ENCODE data around the gene CDK2.

The CDK2 gene

GRCh38 chr12:55938826-55939501 lies 27.7 kb upstream of the CDK2 start:
- no peak overlapping the region for H3K4me3 ChIP-seq (ENCODE audit: low read length)
- peaks cover 5% of the 10 kb centered on the region; the same call in 1 of the 2 replicates for H3K4me1 ChIP-seq (ENCODE audit: control insufficient read depth, insufficient read depth, low read length)
- DNase-seq (ENCODE audit: low read depth, low spot score), result no peak
- no peak overlapping the region for H3K27ac ChIP-seq (ENCODE audit: low read length)
- no peaks in the 10 kb centered on the region for H3K36me3 ChIP-seq (ENCODE audit: control insufficient read depth, insufficient read depth, low read length)
- H3K9me3 ChIP-seq (ENCODE audit: control insufficient read depth, insufficient read depth, low read length), result no peaks in the 10 kb centered on the region
- H3K27me3 ChIP-seq (ENCODE audit: control insufficient read depth, insufficient read depth, low read length), result no peaks in the 10 kb centered on the region
- no CpG with 5 or more reads among the region's 8 CpGs for WGBS (ENCODE audit: insufficient coverage, insufficient read length)

DNA sequence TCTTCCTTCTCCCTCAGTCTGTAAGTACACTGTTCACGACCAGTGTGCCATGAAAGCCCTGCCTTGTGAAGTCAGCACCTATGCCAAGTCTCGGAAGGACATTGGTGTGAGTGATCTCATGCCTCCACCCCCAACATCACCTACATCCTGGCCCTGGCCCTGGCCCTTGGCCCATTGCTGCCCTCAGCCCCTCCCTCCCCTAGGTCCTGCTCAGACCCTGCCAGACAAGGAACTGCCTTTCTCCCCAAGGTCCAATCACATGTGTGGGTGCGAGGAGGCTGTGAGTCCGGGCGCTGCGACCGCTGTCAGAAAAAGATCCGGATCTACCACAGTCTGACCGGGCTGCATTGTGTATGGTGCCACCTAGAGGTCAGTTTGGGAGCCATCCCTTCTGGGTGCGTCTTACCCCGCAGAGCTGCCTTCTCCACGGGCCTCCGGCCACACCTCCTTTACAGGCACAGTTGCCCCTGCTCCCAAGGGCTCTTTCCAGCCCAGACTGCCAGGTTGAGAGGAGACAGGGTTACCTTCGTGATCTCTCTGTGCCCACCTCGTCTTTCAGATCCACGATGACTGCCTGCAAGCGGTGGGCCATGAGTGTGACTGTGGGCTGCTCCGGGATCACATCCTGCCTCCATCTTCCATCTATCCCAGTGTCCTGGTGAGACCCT lies 26.4 kb upstream of the CDK2 start:
- DNase-seq (ENCODE audit: low read depth, low spot score), result peak; percentile 94
- Histone ChIP-seq H3K27me3 (ENCODE audit: control insufficient read depth, insufficient read depth, low read length) (no peaks in the 10 kb centered on the region), H3K9me3 (ENCODE audit: control insufficient read depth, insufficient read depth, low read length) (no peaks in the 10 kb centered on the region), H3K4me3 (ENCODE audit: low read length) (no peak overlapping the region), H3K36me3 (ENCODE audit: control insufficient read depth, insufficient read depth, low read length) (no peaks in the 10 kb centered on the region), H3K4me1 (ENCODE audit: control insufficient read depth, insufficient read depth, low read length) (peaks cover 5% of the 10 kb centered on the region; the same call in 1 of the 2 replicates), H3K27ac (ENCODE audit: low read length) (no peak overlapping the region)
- no CpG with 5 or more reads among the region's 18 CpGs for WGBS (ENCODE audit: insufficient coverage, insufficient read length)

DNA sequence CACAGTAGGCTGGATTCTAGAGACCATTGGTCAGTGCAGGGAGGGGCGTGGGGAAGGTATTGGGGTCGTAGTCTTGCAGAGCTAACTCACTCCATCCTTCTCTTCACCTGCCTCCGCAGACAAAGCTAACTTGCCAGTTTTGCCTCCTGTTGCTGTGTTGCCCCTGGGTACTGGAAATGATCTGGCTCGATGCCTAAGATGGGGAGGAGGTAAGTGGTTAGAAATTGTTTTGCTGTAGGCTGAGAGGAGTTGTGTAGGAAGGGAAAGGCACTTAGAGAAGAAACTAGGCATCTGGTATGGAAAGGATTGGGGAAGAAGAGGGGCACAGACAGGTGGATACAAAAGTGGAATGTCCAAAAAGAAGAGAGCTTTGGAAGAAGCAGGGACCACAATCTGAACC lies 24.6 kb upstream of the CDK2 start:
- WGBS (ENCODE audit: insufficient coverage, insufficient read length), result no CpG with 5 or more reads among the region's 4 CpGs
- no peaks in the 10 kb centered on the region for H3K36me3 ChIP-seq (ENCODE audit: control insufficient read depth, insufficient read depth, low read length)

GRCh38 chr12:55942577-55943136 lies 24.0 kb upstream of the CDK2 start:
- Histone ChIP-seq H3K4me1 (ENCODE audit: control insufficient read depth, insufficient read depth, low read length) (peaks cover 5% of the 10 kb centered on the region; the same call in 1 of the 2 replicates), H3K27ac (ENCODE audit: low read length) (no peak overlapping the region), H3K27me3 (ENCODE audit: control insufficient read depth, insufficient read depth, low read length) (no peaks in the 10 kb centered on the region), H3K36me3 (ENCODE audit: control insufficient read depth, insufficient read depth, low read length) (no peaks in the 10 kb centered on the region), H3K4me3 (ENCODE audit: low read length) (no peak overlapping the region), H3K9me3 (ENCODE audit: control insufficient read depth, insufficient read depth, low read length) (no peaks in the 10 kb centered on the region)
- WGBS (ENCODE audit: insufficient coverage, insufficient read length), result no CpG with 5 or more reads among the region's 1 CpG
- DNase-seq (ENCODE audit: low read depth, low spot score), result no peak

More for the DNA sequence above, 24.6 kb upstream of the CDK2 start:
- Histone ChIP-seq H3K27me3 (ENCODE audit: control insufficient read depth, insufficient read depth, low read length) (no peaks in the 10 kb centered on the region), H3K4me3 (ENCODE audit: low read length) (no peak overlapping the region), H3K9me3 (ENCODE audit: control insufficient read depth, insufficient read depth, low read length) (no peaks in the 10 kb centered on the region), H3K27ac (ENCODE audit: low read length) (no peak overlapping the region), H3K4me1 (ENCODE audit: control insufficient read depth, insufficient read depth, low read length) (peaks cover 5% of the 10 kb centered on the region; the same call in 1 of the 2 replicates)
- no peak for DNase-seq (ENCODE audit: low read depth, low spot score)

DNA sequence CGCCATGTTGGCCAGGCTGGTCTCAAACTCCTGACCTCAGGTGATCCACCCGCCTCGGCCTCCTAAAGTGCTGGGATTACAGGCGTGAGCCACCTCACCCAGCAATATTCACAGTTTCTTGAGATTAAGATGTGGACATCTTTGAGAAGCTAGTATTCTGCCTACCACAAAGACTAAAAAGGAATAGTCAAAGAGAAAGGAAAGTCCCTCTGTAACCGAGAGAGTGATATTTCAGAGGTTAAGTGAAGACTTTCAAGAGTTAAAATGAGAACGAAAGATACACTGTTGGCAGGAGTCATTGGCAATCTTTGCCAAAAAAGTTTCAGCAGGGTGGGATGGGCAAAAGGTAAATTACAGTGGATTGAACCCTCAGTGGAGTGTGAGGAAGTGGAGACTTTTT lies 20.1 kb upstream of the CDK2 start:
- Histone ChIP-seq H3K27me3 (ENCODE audit: control insufficient read depth, insufficient read depth, low read length) (no peaks in the 10 kb centered on the region), H3K9me3 (ENCODE audit: control insufficient read depth, insufficient read depth, low read length) (no peaks in the 10 kb centered on the region), H3K4me1 (ENCODE audit: control insufficient read depth, insufficient read depth, low read length) (no peaks in the 10 kb centered on the region), H3K27ac (ENCODE audit: low read length) (no peak overlapping the region), H3K36me3 (ENCODE audit: control insufficient read depth, insufficient read depth, low read length) (no peaks in the 10 kb centered on the region), H3K4me3 (ENCODE audit: low read length) (no peak overlapping the region)
- no CpG with 5 or more reads among the region's 6 CpGs for WGBS (ENCODE audit: insufficient coverage, insufficient read length)
- DNase-seq (ENCODE audit: low read depth, low spot score), result no peak

- H3K27me3 ChIP-seq (ENCODE audit: control insufficient read depth, insufficient read depth, low read length), result no peaks in the 10 kb centered on the region
- H3K27ac ChIP-seq (ENCODE audit: low read length), result no peak overlapping the region
- H3K36me3 ChIP-seq (ENCODE audit: control insufficient read depth, insufficient read depth, low read length), result peaks cover 17% of the 10 kb centered on the region
- H3K4me1 ChIP-seq (ENCODE audit: control insufficient read depth, insufficient read depth, low read length), result no peaks in the 10 kb centered on the region
- no peak overlapping the region for H3K4me3 ChIP-seq (ENCODE audit: low read length)
- no CpG with 5 or more reads among the region's 4 CpGs for WGBS (ENCODE audit: insufficient coverage, insufficient read length)
- no peaks in the 10 kb centered on the region for H3K9me3 ChIP-seq (ENCODE audit: control insufficient read depth, insufficient read depth, low read length)
- no peak for DNase-seq (ENCODE audit: low read depth, low spot score)
Observed at GRCh38 chr12:55955344-55955743, 11.3 kb upstream of the CDK2 start.

DNA sequence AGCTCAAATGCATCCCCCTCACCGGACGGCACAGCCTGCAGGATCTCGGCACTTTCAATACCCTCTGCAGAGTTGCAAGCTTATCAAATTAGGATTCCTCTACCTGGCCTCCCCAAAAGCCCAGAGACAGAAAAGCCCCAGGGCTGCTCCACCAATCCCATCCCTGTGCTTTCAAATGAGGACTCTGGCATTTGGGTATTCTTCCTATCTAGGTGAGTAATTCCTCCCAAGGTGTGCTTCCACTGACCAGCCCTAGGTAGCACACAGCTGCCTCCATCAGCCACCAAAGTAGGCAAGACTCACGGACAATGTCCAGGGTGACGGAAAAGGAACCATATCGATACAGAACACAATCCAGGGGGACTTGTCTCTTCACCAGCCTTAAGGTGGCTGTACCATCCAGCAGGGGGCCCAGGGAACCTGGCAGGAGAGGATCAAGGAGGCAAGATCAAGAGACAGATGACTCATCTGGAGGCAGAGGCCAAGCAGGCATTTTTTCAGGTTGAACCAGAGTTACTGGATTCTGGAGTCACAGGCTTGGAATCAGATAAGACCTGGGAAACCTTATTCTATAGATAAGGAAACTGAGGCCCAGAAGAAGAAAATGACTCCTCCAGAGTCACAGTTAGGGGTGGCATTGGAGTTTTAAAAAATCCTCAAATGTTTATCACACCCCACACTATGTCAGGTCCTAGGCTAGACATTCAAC lies 10.7 kb upstream of the CDK2 start:
- WGBS (ENCODE audit: insufficient coverage, insufficient read length), result no CpG with 5 or more reads among the region's 6 CpGs
- Histone ChIP-seq H3K27ac (ENCODE audit: low read length) (no peak overlapping the region), H3K4me3 (ENCODE audit: low read length) (no peak overlapping the region), H3K27me3 (ENCODE audit: control insufficient read depth, insufficient read depth, low read length) (no peaks in the 10 kb centered on the region), H3K36me3 (ENCODE audit: control insufficient read depth, insufficient read depth, low read length) (peaks cover 17% of the 10 kb centered on the region), H3K9me3 (ENCODE audit: control insufficient read depth, insufficient read depth, low read length) (no peaks in the 10 kb centered on the region), H3K4me1 (ENCODE audit: control insufficient read depth, insufficient read depth, low read length) (no peaks in the 10 kb centered on the region)
- no peak for DNase-seq (ENCODE audit: low read depth, low spot score)

GRCh38 chr12:55957106-55957859 lies 9.3 kb upstream of the CDK2 start:
- no CpG with 5 or more reads among the region's 5 CpGs for WGBS (ENCODE audit: insufficient coverage, insufficient read length)
- no peaks in the 10 kb centered on the region for H3K27me3 ChIP-seq (ENCODE audit: control insufficient read depth, insufficient read depth, low read length)
- no peak overlapping the region for H3K27ac ChIP-seq (ENCODE audit: low read length)
- no peaks in the 10 kb centered on the region for H3K9me3 ChIP-seq (ENCODE audit: control insufficient read depth, insufficient read depth, low read length)
- H3K4me3 ChIP-seq (ENCODE audit: low read length), result no peak overlapping the region
- peaks cover 15% of the 10 kb centered on the region for H3K36me3 ChIP-seq (ENCODE audit: control insufficient read depth, insufficient read depth, low read length)
- H3K4me1 ChIP-seq (ENCODE audit: control insufficient read depth, insufficient read depth, low read length), result no peaks in the 10 kb centered on the region
- no peak for DNase-seq (ENCODE audit: low read depth, low spot score)

- no peak overlapping the region for H3K4me3 ChIP-seq (ENCODE audit: low read length)
- H3K27me3 ChIP-seq (ENCODE audit: control insufficient read depth, insufficient read depth, low read length), result no peaks in the 10 kb centered on the region
- H3K27ac ChIP-seq (ENCODE audit: low read length), result no peak overlapping the region
- H3K4me1 ChIP-seq (ENCODE audit: control insufficient read depth, insufficient read depth, low read length), result peaks cover 8% of the 10 kb centered on the region
- H3K9me3 ChIP-seq (ENCODE audit: control insufficient read depth, insufficient read depth, low read length), result no peaks in the 10 kb centered on the region
- no peak for DNase-seq (ENCODE audit: low read depth, low spot score)
- WGBS (ENCODE audit: insufficient coverage, insufficient read length), result no CpG with 5 or more reads among the region's 2 CpGs
- H3K36me3 ChIP-seq (ENCODE audit: control insufficient read depth, insufficient read depth, low read length), result no peaks in the 10 kb centered on the region; the same call in 1 of the 2 replicates
Observed at GRCh38 chr12:55963760-55964159, 2.9 kb upstream of the CDK2 start.

- H3K27ac ChIP-seq (ENCODE audit: low read length), result no peak overlapping the region
- no peaks in the 10 kb centered on the region for H3K9me3 ChIP-seq (ENCODE audit: control insufficient read depth, insufficient read depth, low read length)
- no peak for DNase-seq (ENCODE audit: low read depth, low spot score)
- peaks cover 8% of the 10 kb centered on the region for H3K4me1 ChIP-seq (ENCODE audit: control insufficient read depth, insufficient read depth, low read length)
- peak overlapping the region; percentile 31; the same call in 1 of the 2 replicates for H3K4me3 ChIP-seq (ENCODE audit: low read length)
- peaks cover 3% of the 10 kb centered on the region; the same call in 1 of the 2 replicates for H3K36me3 ChIP-seq (ENCODE audit: control insufficient read depth, insufficient read depth, low read length)
- H3K27me3 ChIP-seq (ENCODE audit: control insufficient read depth, insufficient read depth, low read length), result no peaks in the 10 kb centered on the region
- no CpG with 5 or more reads among the region's 5 CpGs for WGBS (ENCODE audit: insufficient coverage, insufficient read length)
Observed at GRCh38 chr12:55965240-55965639, 1.4 kb upstream of the CDK2 start.

All from iPS DF 6.9 (cell line).